OCI-LY3 (cell line): Measurements from ENCODE around the gene POLR2M.

Source experiments
- EZH2phosphoT487 ChIP-seq: fragments of 200-600 bp; shearing (Covaris generic); IDR thresholded peaks from 2 replicates; pipeline ENCODE4 v1.6.1; 2018; ENCODE audit warnings: antibody characterized with exemption, mixed run types, low read depth
- TF ChIP-seq, protein P1 (sequence below): fragments of 200-600, 300-600 bp; sonication (generic); IDR thresholded peaks from 2 replicates; pipeline ENCODE4 v1.5.1; 2014; ENCODE audit warnings: antibody characterized with exemption, low read length, low read depth

- TF ChIP-seq, protein P1, sequence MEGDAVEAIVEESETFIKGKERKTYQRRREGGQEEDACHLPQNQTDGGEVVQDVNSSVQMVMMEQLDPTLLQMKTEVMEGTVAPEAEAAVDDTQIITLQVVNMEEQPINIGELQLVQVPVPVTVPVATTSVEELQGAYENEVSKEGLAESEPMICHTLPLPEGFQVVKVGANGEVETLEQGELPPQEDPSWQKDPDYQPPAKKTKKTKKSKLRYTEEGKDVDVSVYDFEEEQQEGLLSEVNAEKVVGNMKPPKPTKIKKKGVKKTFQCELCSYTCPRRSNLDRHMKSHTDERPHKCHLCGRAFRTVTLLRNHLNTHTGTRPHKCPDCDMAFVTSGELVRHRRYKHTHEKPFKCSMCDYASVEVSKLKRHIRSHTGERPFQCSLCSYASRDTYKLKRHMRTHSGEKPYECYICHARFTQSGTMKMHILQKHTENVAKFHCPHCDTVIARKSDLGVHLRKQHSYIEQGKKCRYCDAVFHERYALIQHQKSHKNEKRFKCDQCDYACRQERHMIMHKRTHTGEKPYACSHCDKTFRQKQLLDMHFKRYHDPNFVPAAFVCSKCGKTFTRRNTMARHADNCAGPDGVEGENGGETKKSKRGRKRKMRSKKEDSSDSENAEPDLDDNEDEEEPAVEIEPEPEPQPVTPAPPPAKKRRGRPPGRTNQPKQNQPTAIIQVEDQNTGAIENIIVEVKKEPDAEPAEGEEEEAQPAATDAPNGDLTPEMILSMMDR, result no peak
- no peak for TF ChIP-seq EZH2phosphoT487
These were observed 43.3 kb upstream of the POLR2M start for GRCh38 chr15:57663262-57663661.
